OCI-LY3 (cell line): Measurements from ENCODE around the gene DCAF12.

Source experiments
- H2AFZ ChIP-seq: fragments of 200-600, 300-600 bp; shearing (Covaris generic); 2 replicates; pipeline ENCODE4 v1.6.0; 2014; ENCODE audit warnings: antibody characterized with exemption, low read depth, low read length
- H3K27ac ChIP-seq: fragments of 200-600, 300-600 bp; sonication (generic); 2 replicates; pipeline ENCODE4 v1.5.1; 2014; ENCODE audit warnings: mild to moderate bottlenecking, low read length, moderate library complexity, mixed read lengths
- H3K27me3 ChIP-seq: fragments of 200-600, 300-600 bp; sonication (generic); 2 replicates; pipeline ENCODE4 v1.6.1; 2014; ENCODE audit warnings: low read depth, low read length, mixed read lengths
- H3K36me3 ChIP-seq: fragments of 200-600, 300-600 bp; sonication (generic); replicated peaks from 2 replicates; pipeline ENCODE3; 2014; ENCODE audit warnings: low read depth, low read length, mixed read lengths
- H3K4me1 ChIP-seq: fragments of 300-600, 200-600 bp; sonication (generic); 2 replicates; pipeline ENCODE4 v1.6.1; 2014; ENCODE audit warnings: low read length, mixed read lengths
- H3K4me2 ChIP-seq: fragments of 200-600, 300-600 bp; sonication (generic); 2 replicates; pipeline ENCODE4 v1.6.1; 2014; ENCODE audit warnings: low read length, mixed read lengths
- H3K4me3 ChIP-seq: fragments of 300-600, 200-600 bp; sonication (generic); 2 replicates; pipeline ENCODE4 v1.5.1; 2014; ENCODE audit warnings: antibody characterized with exemption, mild to moderate bottlenecking, low read length, moderate library complexity
- H3K79me2 ChIP-seq: fragments of 300-600, 200-600 bp; shearing (Covaris generic); 2 replicates; pipeline ENCODE4 v1.6.1; 2014; ENCODE audit warnings: mild to moderate bottlenecking, low read length, mixed read lengths
- H3K9ac ChIP-seq: fragments of 300-600, 200-600 bp; shearing (Covaris generic); 2 replicates; pipeline ENCODE4 v1.6.0; 2014; ENCODE audit warnings: mild to moderate bottlenecking, low read length, moderate library complexity
- H3K9me3 ChIP-seq: fragments of 200-600, 300-600 bp; shearing (Covaris generic); 2 replicates; pipeline ENCODE4 v1.6.1; 2014; ENCODE audit warnings: low read length, mixed read lengths; ENCODE audit not compliant: insufficient read depth
- H4K20me1 ChIP-seq: fragments of 200-600, 300-600 bp; sonication (generic); 2 replicates; pipeline ENCODE4 v1.6.1; 2016; ENCODE audit warnings: low read length, mixed read lengths; ENCODE audit not compliant: insufficient read depth
- CTCF ChIP-seq: fragments of 200-600, 300-600 bp; sonication (generic); IDR thresholded peaks from 2 replicates; pipeline ENCODE4 v1.5.1; 2014; ENCODE audit warnings: antibody characterized with exemption, low read length, low read depth
- EZH2phosphoT487 ChIP-seq: fragments of 200-600 bp; shearing (Covaris generic); IDR thresholded peaks from 2 replicates; pipeline ENCODE4 v1.6.1; 2018; ENCODE audit warnings: antibody characterized with exemption, mixed run types, low read depth

DCAF12 gene

GRCh38 chr9:34126207-34127034, at the start of gene DCAF12:
Gene DCAF12 (minus strand): TSS chr9:34126698. CDS start chr9:34126431, 267 bp downstream.
- Histone ChIP-seq H3K27me3 (no peaks in the 10 kb centered on the region), H3K4me1 (peaks cover 42% of the 10 kb centered on the region), H4K20me1 (peaks cover 38% of the 10 kb centered on the region), H3K36me3 (peaks cover 28% of the 10 kb centered on the region), H3K9me3 (no peaks in the 10 kb centered on the region), H2AFZ (peak within 1 kb of the TSS; percentile 71), H3K27ac (peak within 1 kb of the TSS; percentile 87), H3K79me2 (peaks cover 50% of the 10 kb centered on the region), H3K4me3 (peak within 1 kb of the TSS; percentile 97), H3K9ac (peak within 1 kb of the TSS; percentile 99), H3K4me2 (peak within 1 kb of the TSS; percentile 97)
- TF ChIP-seq EZH2phosphoT487 (no peak), CTCF (no peak)

GRCh38 chr9:34176089-34176488, 49.6 kb upstream of the DCAF12 start:
- H3K36me3 ChIP-seq, result no peaks in the 10 kb centered on the region
- no peak overlapping the region for H3K27ac ChIP-seq
- H3K4me2 ChIP-seq, result no peak overlapping the region
- H3K9ac ChIP-seq, result no peak overlapping the region
- H3K4me3 ChIP-seq, result no peak overlapping the region
- TF ChIP-seq CTCF (no peak), EZH2phosphoT487 (no peak)
- peaks cover 32% of the 10 kb centered on the region for H3K79me2 ChIP-seq
- no peak overlapping the region for H2AFZ ChIP-seq
- H3K9me3 ChIP-seq, result no peaks in the 10 kb centered on the region
- H3K27me3 ChIP-seq, result no peaks in the 10 kb centered on the region
- peaks cover 14% of the 10 kb centered on the region for H4K20me1 ChIP-seq
- peaks cover 24% of the 10 kb centered on the region for H3K4me1 ChIP-seq

GRCh38 chr9:34171753-34172535, 45.4 kb upstream of the DCAF12 start:
- Histone ChIP-seq H3K27ac (peak overlapping the region; percentile 68), H3K79me2 (no peaks in the 10 kb centered on the region), H3K4me2 (peak overlapping the region; percentile 71), H4K20me1 (no peaks in the 10 kb centered on the region), H3K9ac (peak overlapping the region; percentile 69), H3K4me1 (peaks cover 15% of the 10 kb centered on the region), H3K36me3 (no peaks in the 10 kb centered on the region), H3K9me3 (no peaks in the 10 kb centered on the region), H3K4me3 (peak overlapping the region; percentile 72), H2AFZ (peak overlapping the region; percentile 94; the same call in 1 of the 2 replicates), H3K27me3 (no peaks in the 10 kb centered on the region)
- TF ChIP-seq EZH2phosphoT487, result no peak
- no peak for TF ChIP-seq CTCF
